Activated T-cell treated with anti-CD3 and anti-CD28 coated beads for 24 hours (primary cell): ENCODE measurements around the gene PAFAH1B2.
"Not testable (repeated sequence)": the region's sequence is repeated elsewhere in the genome, so short reads cannot be mapped to it uniquely, and the experiment has no call there.

Experiments used
- DNase-seq: peaks from one replicate; pipeline ENCODE4 v3.0.0-alpha.2; 2020; ENCODE audit warnings: low read depth

Gene PAFAH1B2

DNA sequence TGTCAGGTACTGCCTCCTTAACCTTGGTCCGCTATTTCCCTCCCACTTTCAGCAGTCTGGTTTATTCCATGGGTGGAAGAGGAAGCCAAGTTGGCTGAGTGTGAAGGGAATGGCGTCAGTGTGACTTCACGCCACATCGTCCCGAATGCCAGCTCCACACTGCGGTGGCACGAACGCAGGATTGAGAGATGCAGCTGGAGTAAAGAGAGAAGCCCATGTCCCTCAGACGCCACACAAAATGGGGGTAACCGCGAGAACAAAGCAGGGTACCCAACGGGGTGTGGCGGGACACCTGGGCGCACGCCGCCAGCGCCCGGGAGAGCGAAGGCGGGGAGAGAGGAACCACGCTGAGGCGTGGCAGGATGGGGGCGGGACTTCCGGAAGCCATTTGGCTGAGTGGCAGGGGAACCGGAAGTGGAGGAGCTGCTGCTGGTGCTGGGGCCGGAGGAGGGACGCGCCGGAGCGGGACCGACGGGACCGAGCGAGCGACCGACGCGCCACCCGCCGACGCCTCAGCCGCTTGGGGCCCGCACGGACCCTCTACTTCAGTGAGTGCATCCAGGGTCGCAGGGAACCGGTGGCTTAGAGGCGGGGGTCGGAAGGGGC is at the start of gene PAFAH1B2:
PAFAH1B2 (plus strand) TSS at position 417 of the 606 bp plus-strand sequence. CDS start 8,161 bp downstream, outside the sequence.
- peak; percentile 93 for DNase-seq

- DNase-seq = no peak
Observed at GRCh38 chr11:117094776-117095175, 49.3 kb upstream of the PAFAH1B2 start.

DNA sequence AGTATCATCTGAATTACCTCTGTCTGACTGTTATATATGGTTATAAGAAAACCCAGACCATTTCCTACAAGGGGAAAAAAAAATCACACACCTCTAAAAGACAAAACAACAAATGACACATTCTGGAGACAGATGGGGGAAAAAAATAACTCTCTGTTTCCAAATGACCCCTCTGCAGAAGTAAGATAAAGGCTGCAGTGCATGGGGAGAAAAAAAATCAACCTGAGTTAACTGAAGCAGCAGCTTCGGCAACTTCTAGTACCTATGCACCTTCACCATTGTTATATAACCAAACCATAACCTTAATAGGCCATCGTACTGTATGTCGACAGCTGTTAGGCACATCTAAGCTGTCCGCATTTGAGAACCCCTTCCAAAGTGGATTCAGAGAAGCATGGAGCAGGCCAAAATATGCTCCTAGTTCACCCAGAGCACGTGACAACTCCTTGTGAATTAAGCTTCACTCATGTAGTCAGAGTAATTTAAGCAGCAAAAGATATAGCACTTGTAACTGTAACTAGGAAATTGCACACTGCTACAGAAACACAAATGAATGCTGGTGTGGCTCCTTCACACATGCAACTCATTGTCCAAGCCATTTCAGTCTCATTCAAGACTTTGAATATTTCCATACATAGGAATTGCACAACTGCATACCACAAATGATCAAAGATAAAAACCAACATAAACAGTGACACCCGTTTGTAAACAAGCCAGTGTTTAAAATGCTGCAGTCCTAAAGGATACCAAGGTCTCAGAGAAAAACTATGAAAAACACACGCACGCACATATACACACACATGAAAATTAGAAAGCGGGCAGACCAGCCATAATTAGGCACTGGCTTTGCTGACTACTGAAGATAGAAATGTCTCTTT is 48.6 kb upstream of the PAFAH1B2 start:
- DNase-seq = no peak

GRCh38 chr11:117096201-117096991 is 47.7 kb upstream of the PAFAH1B2 start:
- DNase-seq = no peak

DNA sequence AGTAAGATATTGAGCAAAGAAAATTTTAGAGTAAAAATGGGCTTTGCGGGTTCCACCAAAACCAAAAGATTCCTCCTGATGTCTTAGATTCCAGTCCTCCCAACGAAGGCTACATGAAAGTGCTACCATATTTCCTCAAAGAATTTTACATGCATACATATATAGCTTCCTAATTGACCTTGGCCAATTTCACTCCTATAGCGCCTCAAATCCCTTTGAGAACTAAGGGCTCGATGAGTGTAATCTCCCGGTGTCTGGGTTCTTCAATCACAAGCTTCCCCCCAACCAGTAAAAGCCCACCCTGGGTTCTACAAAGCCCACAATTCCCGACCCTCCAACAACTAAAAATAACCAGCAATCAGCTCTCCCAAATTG is 47.1 kb upstream of the PAFAH1B2 start:
- no peak for DNase-seq

- no peak for DNase-seq
Observed at GRCh38 chr11:117097389-117098268, 46.5 kb upstream of the PAFAH1B2 start.

GRCh38 chr11:117098269-117099232 is 45.5 kb upstream of the PAFAH1B2 start, which contains the start of gene SIK3:
TSS of gene SIK3 (minus strand) at chr11:117098428. CDS start at chr11:117098415, 13 bp downstream.
- peak; percentile 86 for DNase-seq

- DNase-seq = no peak
Observed at GRCh38 chr11:117099696-117100095, 44.4 kb upstream of the PAFAH1B2 start.

GRCh38 chr11:117100556-117100955 is 43.5 kb upstream of the PAFAH1B2 start:
- no peak for DNase-seq

DNA sequence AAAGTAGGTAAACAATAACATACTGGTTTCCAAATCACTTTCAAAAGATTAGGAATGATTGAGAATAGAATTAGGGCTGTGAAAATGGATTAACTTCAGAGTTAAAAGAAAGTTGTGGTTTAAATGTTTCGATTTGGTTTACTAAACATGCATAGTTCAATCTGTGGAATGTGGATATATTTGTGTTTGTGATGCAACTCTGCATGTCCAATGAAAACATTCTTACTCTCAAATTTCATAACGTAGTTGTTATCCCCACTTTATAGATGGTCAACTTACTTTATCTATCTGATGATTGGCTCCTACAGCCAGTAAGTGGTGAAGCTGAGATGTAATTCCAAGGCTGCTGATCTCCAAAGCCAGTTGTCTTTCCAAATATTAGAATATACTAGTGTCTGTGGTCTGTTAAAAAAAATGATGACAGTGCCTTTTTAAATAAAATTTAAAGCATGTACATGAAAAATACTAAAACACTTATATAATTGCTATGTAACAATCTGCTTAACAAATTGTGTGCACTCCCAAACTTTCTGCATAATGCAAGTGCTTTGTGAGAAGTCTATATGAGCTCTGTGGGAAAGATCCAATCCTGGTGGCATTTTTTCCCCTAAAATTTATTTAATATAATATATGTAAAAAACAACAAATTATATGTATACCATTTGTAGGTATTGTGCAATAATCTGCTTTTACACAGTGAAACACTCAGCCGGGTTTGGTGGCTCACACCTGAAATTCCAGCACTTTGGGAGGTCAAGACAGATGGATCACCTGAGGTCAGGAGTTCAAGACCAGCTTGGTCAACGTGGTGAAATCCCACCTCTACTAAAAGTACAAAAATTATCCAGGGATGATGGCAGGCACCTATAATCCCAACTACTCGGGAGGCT is 36.1 kb upstream of the PAFAH1B2 start:
- no peak for DNase-seq

- no peak for DNase-seq
Observed at GRCh38 chr11:117110294-117110950, 33.7 kb upstream of the PAFAH1B2 start.

DNA sequence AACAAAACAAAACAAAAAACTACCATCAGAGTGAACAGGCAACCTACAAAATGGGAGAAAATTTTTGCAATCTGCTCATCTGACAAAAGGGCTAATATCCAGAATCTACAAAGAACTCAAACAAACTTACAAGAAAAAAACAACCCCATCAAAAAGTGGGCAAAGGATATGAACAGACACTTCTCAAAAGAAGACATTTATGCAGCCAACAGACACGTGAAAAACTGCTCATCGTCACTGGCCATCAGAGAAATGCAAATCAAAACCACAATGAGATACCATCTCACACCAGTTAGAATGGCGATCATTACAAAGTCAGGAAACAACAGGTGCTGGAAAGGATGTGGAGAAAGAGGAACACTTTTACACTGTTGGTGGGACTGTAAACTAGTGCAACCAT is 31.6 kb upstream of the PAFAH1B2 start:
- DNase-seq = not testable (repeated sequence)

GRCh38 chr11:117112939-117113338 is 31.1 kb upstream of the PAFAH1B2 start:
- not testable (repeated sequence) for DNase-seq

DNA sequence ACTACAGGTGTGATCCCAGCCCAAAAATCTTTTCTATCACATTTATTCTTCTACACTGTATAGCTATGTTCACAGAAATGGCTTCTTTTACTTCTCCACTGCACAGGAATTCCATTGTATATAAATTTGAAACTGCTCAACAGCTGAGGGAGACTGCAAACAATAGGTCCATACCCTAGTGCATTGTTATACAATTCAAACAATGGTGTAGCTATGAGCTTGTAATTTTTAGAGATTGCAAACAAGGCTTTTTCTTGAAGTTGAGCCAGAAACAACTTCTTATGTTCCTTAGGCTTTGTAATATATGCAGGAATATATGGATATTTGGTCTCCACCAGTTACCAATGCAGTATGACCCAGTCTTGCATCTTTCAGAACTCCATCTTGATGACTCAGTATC is 26.4 kb upstream of the PAFAH1B2 start:
- no peak for DNase-seq

DNA sequence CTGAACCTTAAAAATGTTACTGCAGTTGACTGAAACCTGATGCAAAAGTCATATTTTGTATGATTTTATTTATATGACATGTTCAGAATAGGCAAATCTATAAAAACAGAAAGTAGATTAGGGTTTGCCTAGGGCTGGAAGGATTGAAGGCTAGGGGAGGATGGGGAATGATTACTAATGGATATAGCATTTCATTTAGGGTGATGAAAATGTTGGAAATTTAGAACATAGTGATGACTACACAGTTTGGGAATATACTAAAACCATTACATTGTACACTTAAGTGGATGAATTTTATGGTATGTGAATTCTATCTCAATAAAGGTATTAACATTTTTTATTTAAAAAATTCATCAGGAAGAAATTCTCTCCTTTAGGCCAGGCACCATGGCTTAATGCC is 22.9 kb upstream of the PAFAH1B2 start:
- DNase-seq = no peak

DNA sequence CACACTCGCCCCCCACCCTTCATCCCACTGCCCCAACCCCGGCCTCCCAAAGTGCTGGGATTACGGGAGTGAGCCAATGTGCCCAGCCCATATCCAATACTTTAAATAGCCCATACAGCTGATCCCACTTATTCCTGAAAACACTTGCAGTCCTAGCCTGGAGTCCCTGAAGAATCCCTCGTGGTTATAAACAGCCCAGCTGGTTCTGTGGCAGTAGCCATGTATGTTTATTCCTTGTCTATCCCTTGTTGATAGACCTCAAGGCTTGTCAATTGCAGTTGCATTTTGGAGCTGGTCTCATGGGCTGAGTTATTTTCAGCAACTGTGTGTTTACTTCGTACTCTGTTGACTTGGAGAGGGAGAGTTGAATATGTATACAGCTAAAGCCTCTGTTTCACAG is 21.5 kb upstream of the PAFAH1B2 start:
- DNase-seq = no peak

- DNase-seq = no peak
Observed at GRCh38 chr11:117126223-117126965, 17.7 kb upstream of the PAFAH1B2 start.
